Tongue (tissue), 2 donors: ENCODE results near the gene LRRC31. TPM values are rescaled to one million over a fixed set of nuclear protein-coding genes. Genes with fewer than 3 reads are reported as not detected.
A peak's percentile ranks its signal among the peaks of the same experiment; 100 is the strongest.

ENCODE experiments used
- DNase-seq: peaks from one replicate; pipeline ENCODE4 v3.0.0-alpha.2; 2015
- total RNA-seq: library from RNA; depleted of rRNA; stranded (reverse); fragments of >200 nt; gene quantifications from one replicate; pipeline ENCODE4 v1.2.3, GENCODE V29; 2014

The LRRC31 gene
- total RNA-seq, 1 donor from 2014 or later: not detected

DNA sequence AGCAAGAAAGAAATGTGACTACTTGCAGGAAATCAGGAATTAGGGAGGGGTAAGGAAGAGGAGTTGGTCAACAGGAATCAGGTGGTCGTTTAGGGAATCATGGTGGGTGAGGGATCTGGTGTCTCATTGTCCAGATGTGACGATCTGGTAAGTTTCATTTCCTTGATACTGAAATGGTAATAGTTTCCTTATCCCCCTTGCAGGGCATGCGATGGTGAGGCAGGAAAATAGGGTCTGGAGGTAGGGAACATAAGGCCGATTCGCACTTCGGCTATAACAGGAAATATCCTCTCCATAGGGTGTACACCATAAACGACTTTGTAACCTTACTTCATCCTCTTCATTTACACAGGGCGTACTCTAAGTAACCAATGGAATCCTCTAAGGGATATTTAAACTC lies 56.5 kb downstream of the LRRC31 start:
- no peak for DNase-seq

DNA sequence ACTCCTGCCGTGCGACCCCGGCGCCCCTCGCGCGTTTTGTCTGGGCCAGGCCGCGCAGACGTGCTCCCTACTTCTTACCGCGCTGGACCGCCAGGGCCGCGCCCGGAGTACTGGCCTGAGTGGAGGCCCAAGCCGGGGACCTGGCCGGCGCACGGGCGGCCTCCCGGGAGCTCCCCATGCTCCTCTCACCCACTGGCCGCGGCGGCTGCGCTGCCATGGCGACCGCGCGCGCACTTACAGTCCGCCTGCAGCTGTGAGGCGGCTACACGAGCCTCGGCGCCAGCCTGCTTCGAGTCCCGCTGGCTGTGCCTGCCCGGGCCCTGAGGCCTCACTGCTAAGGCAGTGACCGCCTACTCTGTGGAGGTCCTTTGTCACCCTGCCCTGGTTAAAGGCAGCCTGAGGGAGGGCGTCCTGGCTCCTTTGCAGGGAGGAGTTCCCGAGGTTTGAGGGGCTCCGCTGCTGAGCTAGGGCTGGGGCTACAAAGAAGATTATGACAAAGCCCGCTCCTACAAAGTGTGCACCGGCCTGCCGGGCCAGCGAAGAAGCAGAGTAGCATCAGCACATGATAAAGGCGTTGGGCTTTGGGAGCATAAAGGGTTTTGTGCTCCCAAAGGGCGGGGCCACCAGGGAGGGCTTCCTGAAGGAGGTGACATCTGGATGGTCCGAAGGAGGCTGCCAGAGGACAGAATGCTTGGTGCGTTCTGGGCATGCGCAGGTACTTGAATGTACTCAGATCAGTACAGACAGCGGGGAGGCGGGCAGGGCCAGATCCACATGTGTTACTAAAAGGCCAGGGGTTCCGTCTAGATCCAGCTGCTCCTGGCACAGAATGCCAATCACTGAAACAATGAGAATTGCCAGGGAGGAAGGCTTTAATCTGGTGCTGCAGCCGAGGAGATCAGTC lies 57.2 kb downstream of the LRRC31 start, which contains the start of the genes LRRC34 and LRRIQ4:
Gene LRRC34, minus strand, starts transcription at position 573 of the 904 bp plus-strand sequence. Its CDS starts 356 bp downstream, at position 217.
Gene LRRIQ4, plus strand, starts transcription at position 539 of the 904 bp plus-strand sequence. CDS start 9,052 bp downstream, outside the sequence.
- DNase-seq: peak; percentile 90

- peak; percentile 66 for DNase-seq
Observed at GRCh38 chr3:169811631-169812331, 58.0 kb downstream of the LRRC31 start.

DNA sequence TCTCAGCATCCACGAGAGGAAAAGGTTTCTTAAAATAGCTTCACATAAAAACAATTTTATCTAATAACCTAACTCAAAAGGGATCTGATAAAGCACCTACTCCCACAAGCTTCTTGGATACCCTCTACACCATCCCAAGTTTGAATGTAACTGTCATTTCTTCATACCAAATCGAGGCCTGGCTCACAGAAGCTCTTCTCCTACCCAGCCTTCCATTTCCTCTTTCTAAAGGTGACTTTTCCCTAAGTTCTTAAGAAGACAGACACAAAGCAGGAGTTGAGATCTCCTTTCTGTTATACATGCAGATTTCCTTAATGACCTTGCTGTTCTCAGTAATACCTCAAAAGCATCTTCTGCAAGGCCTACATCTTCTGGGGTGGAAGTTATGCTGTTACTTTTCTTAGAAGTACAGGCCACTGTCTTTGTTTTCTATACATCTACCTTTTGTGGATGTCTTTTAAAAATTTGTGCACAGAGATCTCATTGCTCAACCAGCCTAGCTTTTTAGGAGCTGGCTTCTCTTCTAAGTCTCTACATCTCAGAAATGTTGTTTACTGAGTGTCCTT lies 60.4 kb downstream of the LRRC31 start:
- no peak for DNase-seq

DNA sequence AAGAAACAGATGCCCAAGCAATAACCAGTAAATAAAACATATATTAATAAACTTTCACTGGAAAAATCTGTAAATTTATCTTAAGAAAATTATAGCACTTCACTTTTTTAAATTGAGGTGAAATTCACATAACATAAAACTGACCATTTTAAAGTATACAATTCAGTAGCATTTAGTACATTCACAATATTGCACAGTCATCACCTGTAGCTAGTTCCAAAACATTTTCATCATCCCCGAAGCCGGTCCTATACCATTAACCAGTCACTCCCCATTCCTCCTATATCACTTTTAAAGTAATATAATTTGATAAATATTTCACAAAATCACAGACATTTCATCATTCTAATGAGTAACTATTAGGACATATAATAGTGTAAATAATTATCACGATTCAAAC lies 65.1 kb downstream of the LRRC31 start:
- DNase-seq: no peak

GRCh38 chr3:169792359-169792758 lies 77.4 kb downstream of the LRRC31 start:
- no peak for DNase-seq

- DNase-seq: no peak
Observed at GRCh38 chr3:169790687-169791429, 78.9 kb downstream of the LRRC31 start.

- DNase-seq: no peak
Observed at GRCh38 chr3:169790219-169790618, 79.5 kb downstream of the LRRC31 start.

Other genes with a start within 250 kb of the LRRC31 start
- gene MECOM, start 206.2 kb downstream of the LRRC31 start, total RNA-seq: 24.2 TPM
- 179 TPM for gene TERC, start 104.9 kb downstream of the LRRC31 start, total RNA-seq
- 1.7 TPM for gene ACTRT3, start 100.4 kb downstream of the LRRC31 start, total RNA-seq
- 31.6 TPM for gene MYNN, start 96.5 kb downstream of the LRRC31 start, total RNA-seq
- not detected for gene LRRIQ4, start 57.1 kb downstream of the LRRC31 start, total RNA-seq
- 4.3 TPM for gene LRRC34, start 57.0 kb downstream of the LRRC31 start, total RNA-seq
- gene SAMD7, start 41.6 kb upstream of the LRRC31 start, total RNA-seq: not detected
- 50.7 TPM for gene SEC62, start 96.9 kb upstream of the LRRC31 start, total RNA-seq
- gene GPR160, start 168.1 kb upstream of the LRRC31 start, total RNA-seq: 1.3 TPM